Astrocyte (in vitro differentiated cells and primary cell): ENCODE data around the gene ST6GALNAC3.

Source experiments
- EZH2 ChIP-seq: IDR thresholded peaks from 2 replicates; pipeline ENCODE4 v1.6.1; 2012; ENCODE audit warnings: mild to moderate bottlenecking, low read length, inconsistent platforms; ENCODE audit not compliant: insufficient read depth
- TF ChIP-seq, protein P1 (sequence below): IDR thresholded peaks from 2 replicates; pipeline ENCODE4 v1.5.1; 2011; ENCODE audit warnings: low read depth, mild to moderate bottlenecking, inconsistent platforms, low read length, moderate library complexity; ENCODE audit not compliant: insufficient read depth

DNA sequence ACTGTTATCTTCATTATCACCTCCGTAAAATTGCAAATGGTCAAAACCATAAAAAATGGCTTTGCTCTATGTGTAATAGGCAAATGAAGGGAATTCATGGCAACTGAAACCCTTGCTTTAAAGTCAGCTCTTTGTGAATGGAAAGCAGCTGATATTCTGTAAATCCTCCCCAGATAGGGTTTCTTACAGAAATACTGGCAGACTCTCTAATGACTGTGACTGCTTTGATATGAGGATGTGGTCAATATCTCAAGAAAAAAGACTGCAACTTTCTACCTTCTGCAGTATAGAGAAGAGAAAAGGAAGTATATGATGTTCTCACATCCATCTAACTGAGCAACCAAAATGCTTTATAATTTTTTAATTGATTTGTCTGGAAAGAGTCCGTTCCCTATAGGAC, 193.1 kb downstream of the ST6GALNAC3 start:
- TF ChIP-seq, protein P1, sequence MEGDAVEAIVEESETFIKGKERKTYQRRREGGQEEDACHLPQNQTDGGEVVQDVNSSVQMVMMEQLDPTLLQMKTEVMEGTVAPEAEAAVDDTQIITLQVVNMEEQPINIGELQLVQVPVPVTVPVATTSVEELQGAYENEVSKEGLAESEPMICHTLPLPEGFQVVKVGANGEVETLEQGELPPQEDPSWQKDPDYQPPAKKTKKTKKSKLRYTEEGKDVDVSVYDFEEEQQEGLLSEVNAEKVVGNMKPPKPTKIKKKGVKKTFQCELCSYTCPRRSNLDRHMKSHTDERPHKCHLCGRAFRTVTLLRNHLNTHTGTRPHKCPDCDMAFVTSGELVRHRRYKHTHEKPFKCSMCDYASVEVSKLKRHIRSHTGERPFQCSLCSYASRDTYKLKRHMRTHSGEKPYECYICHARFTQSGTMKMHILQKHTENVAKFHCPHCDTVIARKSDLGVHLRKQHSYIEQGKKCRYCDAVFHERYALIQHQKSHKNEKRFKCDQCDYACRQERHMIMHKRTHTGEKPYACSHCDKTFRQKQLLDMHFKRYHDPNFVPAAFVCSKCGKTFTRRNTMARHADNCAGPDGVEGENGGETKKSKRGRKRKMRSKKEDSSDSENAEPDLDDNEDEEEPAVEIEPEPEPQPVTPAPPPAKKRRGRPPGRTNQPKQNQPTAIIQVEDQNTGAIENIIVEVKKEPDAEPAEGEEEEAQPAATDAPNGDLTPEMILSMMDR, result no peak
- no peak for TF ChIP-seq EZH2
